HL-60 (cell line): Measurements from ENCODE around the gene FLRT2.

Source experiments
- DNase-seq, 2 experiments: peaks; one replicate each; pipeline ENCODE4 v3.0.0-alpha.2; 2010 to 2020; ENCODE audit warnings: low read depth in 1 of 2, low spot score in 1 of 2
- H3K27ac ChIP-seq: fragments of 250-450 bp; sonication (Bioruptor Pico); replicated peaks from 2 replicates; pipeline ENCODE4 v1.5.1; 2020; ENCODE audit warnings: mild to moderate bottlenecking, moderate library complexity
- H3K27me3 ChIP-seq: fragments of 250-450 bp; sonication (Bioruptor Pico); 2 replicates; pipeline ENCODE4 v1.5.1; 2021; ENCODE audit warnings: mild to moderate bottlenecking, moderate library complexity; ENCODE audit not compliant: insufficient read depth, poor library complexity, severe bottlenecking
- H3K4me3 ChIP-seq: replicated peaks from 2 replicates; pipeline ENCODE4 v1.5.1; 2011; ENCODE audit warnings: mild to moderate bottlenecking, control low read depth, low read length; ENCODE audit not compliant: insufficient read depth
- GABPA ChIP-seq: IDR thresholded peaks from 2 replicates; pipeline ENCODE4 v1.6.1; 2012; ENCODE audit warnings: low read depth
- POLR2AphosphoS5 ChIP-seq: IDR thresholded peaks from 2 replicates; pipeline ENCODE4 v1.6.1; 2012; ENCODE audit warnings: low read depth
- SPI1 ChIP-seq: IDR thresholded peaks from 2 replicates; pipeline ENCODE4 v1.6.1; 2012; ENCODE audit warnings: low read depth, mild to moderate bottlenecking, borderline replicate concordance
- TF ChIP-seq, protein P1 (sequence below): IDR thresholded peaks from one replicate; pipeline ENCODE4 v1.5.1; 2011; ENCODE audit warnings: low read length, control low read depth, inconsistent platforms; ENCODE audit not compliant: insufficient read depth
- TF ChIP-seq, protein P2 (sequence below): IDR thresholded peaks from 2 replicates; pipeline ENCODE4 v1.6.1; 2012; ENCODE audit warnings: low read depth; ENCODE audit not compliant: insufficient replicate concordance

The FLRT2 gene

DNA sequence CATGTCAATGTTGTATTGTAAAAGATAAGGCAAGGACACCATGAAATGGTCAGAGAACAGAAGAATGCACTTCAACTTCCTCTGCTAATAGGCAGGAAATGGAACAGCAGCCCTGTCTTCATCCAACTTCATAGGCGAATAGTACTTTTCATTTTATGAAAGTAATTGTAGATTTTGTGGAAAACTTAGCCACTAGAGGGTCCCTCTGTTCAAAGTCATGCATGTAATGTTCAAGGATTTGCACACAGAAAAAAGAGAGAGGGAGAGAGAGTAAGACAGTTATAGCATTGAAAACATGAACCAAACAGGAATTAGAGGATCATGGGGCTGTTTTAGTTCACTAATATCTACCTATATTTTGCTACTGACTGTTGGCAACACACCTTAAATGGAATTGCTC lies 172.2 kb downstream of the FLRT2 start:
- TF ChIP-seq, protein P1, sequence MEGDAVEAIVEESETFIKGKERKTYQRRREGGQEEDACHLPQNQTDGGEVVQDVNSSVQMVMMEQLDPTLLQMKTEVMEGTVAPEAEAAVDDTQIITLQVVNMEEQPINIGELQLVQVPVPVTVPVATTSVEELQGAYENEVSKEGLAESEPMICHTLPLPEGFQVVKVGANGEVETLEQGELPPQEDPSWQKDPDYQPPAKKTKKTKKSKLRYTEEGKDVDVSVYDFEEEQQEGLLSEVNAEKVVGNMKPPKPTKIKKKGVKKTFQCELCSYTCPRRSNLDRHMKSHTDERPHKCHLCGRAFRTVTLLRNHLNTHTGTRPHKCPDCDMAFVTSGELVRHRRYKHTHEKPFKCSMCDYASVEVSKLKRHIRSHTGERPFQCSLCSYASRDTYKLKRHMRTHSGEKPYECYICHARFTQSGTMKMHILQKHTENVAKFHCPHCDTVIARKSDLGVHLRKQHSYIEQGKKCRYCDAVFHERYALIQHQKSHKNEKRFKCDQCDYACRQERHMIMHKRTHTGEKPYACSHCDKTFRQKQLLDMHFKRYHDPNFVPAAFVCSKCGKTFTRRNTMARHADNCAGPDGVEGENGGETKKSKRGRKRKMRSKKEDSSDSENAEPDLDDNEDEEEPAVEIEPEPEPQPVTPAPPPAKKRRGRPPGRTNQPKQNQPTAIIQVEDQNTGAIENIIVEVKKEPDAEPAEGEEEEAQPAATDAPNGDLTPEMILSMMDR = no peak
- TF ChIP-seq GABPA = no peak
- TF ChIP-seq POLR2AphosphoS5 = no peak
- TF ChIP-seq, protein P2, sequence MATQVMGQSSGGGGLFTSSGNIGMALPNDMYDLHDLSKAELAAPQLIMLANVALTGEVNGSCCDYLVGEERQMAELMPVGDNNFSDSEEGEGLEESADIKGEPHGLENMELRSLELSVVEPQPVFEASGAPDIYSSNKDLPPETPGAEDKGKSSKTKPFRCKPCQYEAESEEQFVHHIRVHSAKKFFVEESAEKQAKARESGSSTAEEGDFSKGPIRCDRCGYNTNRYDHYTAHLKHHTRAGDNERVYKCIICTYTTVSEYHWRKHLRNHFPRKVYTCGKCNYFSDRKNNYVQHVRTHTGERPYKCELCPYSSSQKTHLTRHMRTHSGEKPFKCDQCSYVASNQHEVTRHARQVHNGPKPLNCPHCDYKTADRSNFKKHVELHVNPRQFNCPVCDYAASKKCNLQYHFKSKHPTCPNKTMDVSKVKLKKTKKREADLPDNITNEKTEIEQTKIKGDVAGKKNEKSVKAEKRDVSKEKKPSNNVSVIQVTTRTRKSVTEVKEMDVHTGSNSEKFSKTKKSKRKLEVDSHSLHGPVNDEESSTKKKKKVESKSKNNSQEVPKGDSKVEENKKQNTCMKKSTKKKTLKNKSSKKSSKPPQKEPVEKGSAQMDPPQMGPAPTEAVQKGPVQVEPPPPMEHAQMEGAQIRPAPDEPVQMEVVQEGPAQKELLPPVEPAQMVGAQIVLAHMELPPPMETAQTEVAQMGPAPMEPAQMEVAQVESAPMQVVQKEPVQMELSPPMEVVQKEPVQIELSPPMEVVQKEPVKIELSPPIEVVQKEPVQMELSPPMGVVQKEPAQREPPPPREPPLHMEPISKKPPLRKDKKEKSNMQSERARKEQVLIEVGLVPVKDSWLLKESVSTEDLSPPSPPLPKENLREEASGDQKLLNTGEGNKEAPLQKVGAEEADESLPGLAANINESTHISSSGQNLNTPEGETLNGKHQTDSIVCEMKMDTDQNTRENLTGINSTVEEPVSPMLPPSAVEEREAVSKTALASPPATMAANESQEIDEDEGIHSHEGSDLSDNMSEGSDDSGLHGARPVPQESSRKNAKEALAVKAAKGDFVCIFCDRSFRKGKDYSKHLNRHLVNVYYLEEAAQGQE = no peak
- TF ChIP-seq SPI1 = no peak
- H3K4me3 ChIP-seq = no peak overlapping the region
- no peaks in the 10 kb centered on the region for H3K27me3 ChIP-seq
- no peak for DNase-seq
- no peak overlapping the region for H3K27ac ChIP-seq

DNA sequence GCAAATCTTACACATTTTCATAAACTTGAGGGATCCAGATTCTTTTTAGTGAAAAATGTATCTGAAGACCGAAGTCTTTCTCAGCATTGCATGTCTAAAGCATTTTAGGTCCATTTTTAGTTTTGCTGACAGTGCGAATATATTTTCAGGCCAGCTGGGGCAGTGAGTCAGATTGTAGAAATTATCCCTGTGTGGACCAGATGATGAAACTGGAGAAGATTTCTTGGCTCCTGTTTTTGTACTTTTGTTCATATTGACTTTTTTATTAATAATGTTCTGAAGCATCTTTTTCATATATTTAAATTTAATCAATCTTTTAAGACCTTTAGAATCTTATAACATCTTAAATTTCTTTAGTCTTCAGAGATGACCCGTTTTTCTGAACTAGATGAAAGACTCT lies 173.1 kb downstream of the FLRT2 start:
- H3K27me3 ChIP-seq = no peaks in the 10 kb centered on the region
- TF ChIP-seq, protein P1 = no peak
- TF ChIP-seq, protein P2 = no peak
- TF ChIP-seq GABPA = no peak
- no peak for TF ChIP-seq SPI1
- no peak for TF ChIP-seq POLR2AphosphoS5
- no peak overlapping the region for H3K27ac ChIP-seq
- DNase-seq = no peak
- H3K4me3 ChIP-seq = no peak overlapping the region
